NT2/D1 (cell line): Measurements from ENCODE around the gene YIPF5.

Experiments
- DNase-seq: peaks from one replicate; pipeline ENCODE4 v3.0.0-alpha.2; 2011; ENCODE audit warnings: low read depth, low spot score
- H3K27me3 ChIP-seq: 2 replicates; pipeline ENCODE4 v1.6.0; 2011; ENCODE audit warnings: mild to moderate bottlenecking; ENCODE audit not compliant: insufficient read length, insufficient read depth
- H3K36me3 ChIP-seq: 2 replicates; pipeline ENCODE4 v1.6.1; 2011; ENCODE audit warnings: mild to moderate bottlenecking, low read length, mixed read lengths; ENCODE audit not compliant: insufficient read depth, insufficient read length
- H3K4me1 ChIP-seq: 2 replicates; pipeline ENCODE4 v1.5.1; 2011; ENCODE audit not compliant: insufficient read depth, insufficient read length
- H3K4me3 ChIP-seq: 2 replicates; pipeline ENCODE4 v1.5.1; 2011; ENCODE audit warnings: low read depth; ENCODE audit not compliant: insufficient read length
- H3K9ac ChIP-seq: 2 replicates; pipeline ENCODE4 v1.6.0; 2011; ENCODE audit warnings: low read depth; ENCODE audit not compliant: insufficient read length
- H3K9me3 ChIP-seq: 2 replicates; pipeline ENCODE4 v1.5.1; 2011; ENCODE audit warnings: mild to moderate bottlenecking, low read length; ENCODE audit not compliant: insufficient read depth
- SUZ12 ChIP-seq: IDR thresholded peaks from 2 replicates; pipeline ENCODE4 v1.6.1; 2011; ENCODE audit not compliant: insufficient read length, insufficient read depth; ENCODE audit errors: extremely low read depth
- YY1 ChIP-seq: IDR thresholded peaks from 2 replicates; pipeline ENCODE4 v1.6.1; 2011; ENCODE audit not compliant: insufficient read length, insufficient read depth
- ZNF274 ChIP-seq: IDR thresholded peaks from 2 replicates; pipeline ENCODE4 v1.6.1; 2011; ENCODE audit warnings: mild to moderate bottlenecking, low read depth, low read length

The YIPF5 gene

GRCh38 chr5:144170276-144171024 lies at the start of gene YIPF5, which contains the start of gene KCTD16:
YIPF5 (minus strand) TSS chr5:144170659; CDS start chr5:144169955, 704 bp downstream.
KCTD16 (plus strand) TSS chr5:144170873.
- Histone ChIP-seq H3K36me3 (peaks cover 29% of the 10 kb centered on the region), H3K27me3 (no peaks in the 10 kb centered on the region), H3K4me1 (no peaks in the 10 kb centered on the region), H3K4me3 (peak within 1 kb of the TSS; percentile 96), H3K9me3 (no peaks in the 10 kb centered on the region), H3K9ac (peak within 1 kb of the TSS; percentile 94)
- DNase-seq = peak; percentile 89
- TF ChIP-seq YY1 (no peak), ZNF274 (no peak), SUZ12 (no peak)

GRCh38 chr5:144219869-144220268 lies 49.4 kb upstream of the YIPF5 start:
- no peaks in the 10 kb centered on the region for H3K9me3 ChIP-seq
- H3K4me1 ChIP-seq = no peaks in the 10 kb centered on the region
- H3K4me3 ChIP-seq = no peak overlapping the region
- no peak overlapping the region for H3K9ac ChIP-seq
- TF ChIP-seq SUZ12 = no peak
- TF ChIP-seq YY1 = no peak
- TF ChIP-seq ZNF274 = no peak
- H3K36me3 ChIP-seq = no peaks in the 10 kb centered on the region
- DNase-seq = no peak
- H3K27me3 ChIP-seq = no peaks in the 10 kb centered on the region

GRCh38 chr5:144210655-144211054 lies 40.2 kb upstream of the YIPF5 start:
- Histone ChIP-seq H3K9me3 (no peaks in the 10 kb centered on the region), H3K36me3 (no peaks in the 10 kb centered on the region), H3K9ac (no peak overlapping the region), H3K27me3 (peaks cover 14% of the 10 kb centered on the region), H3K4me1 (no peaks in the 10 kb centered on the region), H3K4me3 (no peak overlapping the region)
- no peak for TF ChIP-seq ZNF274
- no peak for TF ChIP-seq SUZ12
- no peak for TF ChIP-seq YY1
- no peak for DNase-seq

- Histone ChIP-seq H3K27me3 (peaks cover 26% of the 10 kb centered on the region), H3K4me3 (no peak overlapping the region), H3K9me3 (no peaks in the 10 kb centered on the region), H3K9ac (no peak overlapping the region), H3K36me3 (no peaks in the 10 kb centered on the region), H3K4me1 (peaks cover 2% of the 10 kb centered on the region)
- no peak for DNase-seq
- TF ChIP-seq ZNF274 (no peak), YY1 (no peak), SUZ12 (no peak)
These were observed 38.9 kb upstream of the YIPF5 start for GRCh38 chr5:144209361-144209760.

- Histone ChIP-seq H3K27me3 (peaks cover 28% of the 10 kb centered on the region), H3K9ac (no peak overlapping the region), H3K36me3 (no peaks in the 10 kb centered on the region), H3K9me3 (no peaks in the 10 kb centered on the region), H3K4me3 (no peak overlapping the region), H3K4me1 (peaks cover 2% of the 10 kb centered on the region)
- DNase-seq = no peak
- no peak for TF ChIP-seq ZNF274
- no peak for TF ChIP-seq SUZ12
- no peak for TF ChIP-seq YY1
These were observed 37.5 kb upstream of the YIPF5 start for GRCh38 chr5:144207875-144208444.

- H3K9me3 ChIP-seq = no peaks in the 10 kb centered on the region
- no peaks in the 10 kb centered on the region for H3K36me3 ChIP-seq
- TF ChIP-seq SUZ12 (no peak), ZNF274 (no peak), YY1 (no peak)
- no peak overlapping the region for H3K4me3 ChIP-seq
- peaks cover 2% of the 10 kb centered on the region for H3K4me1 ChIP-seq
- H3K9ac ChIP-seq = no peak overlapping the region
- H3K27me3 ChIP-seq = peaks cover 28% of the 10 kb centered on the region
- no peak for DNase-seq
These were observed 35.7 kb upstream of the YIPF5 start for GRCh38 chr5:144206141-144206540.

GRCh38 chr5:144205141-144205551 lies 34.7 kb upstream of the YIPF5 start:
- H3K4me1 ChIP-seq = peaks cover 2% of the 10 kb centered on the region
- peak overlapping the region; percentile 36 for H3K9ac ChIP-seq
- peak overlapping the region; percentile 50 for H3K4me3 ChIP-seq
- H3K9me3 ChIP-seq = no peaks in the 10 kb centered on the region
- DNase-seq = no peak
- peaks cover 28% of the 10 kb centered on the region for H3K27me3 ChIP-seq
- H3K36me3 ChIP-seq = no peaks in the 10 kb centered on the region
- TF ChIP-seq YY1 = no peak
- no peak for TF ChIP-seq ZNF274
